DND-41 (cell line): ENCODE measurements around the gene DENND1A.

ENCODE experiments used
- CTCF ChIP-seq: IDR thresholded peaks from 2 replicates; pipeline ENCODE4 v1.5.1; 2012; ENCODE audit warnings: borderline replicate concordance, low read length, moderate library complexity, mild to moderate bottlenecking; ENCODE audit not compliant: poor library complexity, severe bottlenecking; ENCODE audit errors: extremely low read depth
- EZH2 ChIP-seq: IDR thresholded peaks from 3 replicates; pipeline ENCODE4 v1.6.1; 2012; ENCODE audit warnings: borderline replicate concordance, low read depth, mild to moderate bottlenecking, moderate library complexity, low read length, inconsistent platforms; ENCODE audit not compliant: severe bottlenecking

GRCh38 chr9:123523001-123523400 lies 406.9 kb downstream of the DENND1A start:
- no peak for TF ChIP-seq CTCF
- TF ChIP-seq EZH2 = no peak
